ENCODE results near the gene CCDC33. TPM values are rescaled to one million over a fixed set of nuclear protein-coding genes. Genes with fewer than 3 reads are reported as not detected.

Gene CCDC33
- total and polyA plus RNA-seq, 5 donors from 2014 or later: not detected

DNA sequence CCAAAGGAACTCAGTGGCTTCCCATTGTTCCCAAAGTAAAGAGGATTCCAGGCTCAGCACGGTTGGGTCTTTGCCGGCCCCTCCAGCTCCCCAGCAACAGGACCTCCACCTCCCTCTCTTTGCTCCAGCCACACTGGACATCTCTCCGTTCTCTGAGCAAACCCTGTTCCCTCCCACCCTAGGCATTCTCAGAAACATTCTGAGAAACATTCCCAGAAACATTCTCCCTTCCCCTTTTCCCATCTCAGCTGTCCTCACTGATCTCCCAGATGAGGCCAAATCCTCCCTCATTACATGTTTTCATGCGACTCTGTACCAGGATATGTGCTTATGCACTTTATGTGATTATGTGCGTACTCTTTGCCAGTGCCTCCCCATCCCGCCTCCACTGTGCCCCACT, 14.1 kb downstream of the CCDC33 start:
- Histone ChIP-seq H3K4me3 (ENCODE audit: low read depth, low read length) (no peak overlapping the region), H3K4me1 (ENCODE audit: control insufficient read depth, insufficient read depth, low read length, poor library complexity, severe bottlenecking) (peaks cover 2% of the 10 kb centered on the region), H3K27ac (ENCODE audit: insufficient read depth, low read length, poor library complexity, severe bottlenecking) (no peak overlapping the region), H3K9me3 (ENCODE audit: control insufficient read depth in 2 of 2, low read length in 2 of 2) (no peaks in the 10 kb centered on the region), H3K36me3 (ENCODE audit: control insufficient read depth, insufficient read depth, low read length) (no peaks in the 10 kb centered on the region), H3K27me3 (ENCODE audit: control insufficient read depth, insufficient read depth, low read length) (no peaks in the 10 kb centered on the region)
- Mint-ChIP-seq H3K27me3 (peaks cover 11% of the 10 kb centered on the region), H3K4me3 (no peak overlapping the region), H3K4me1 (peaks cover 0 to 1% (median 0%) of the 10 kb centered on the region in 4 donors), H3K36me3 (no peaks in the 10 kb centered on the region), H3K27ac (no peak overlapping the region), H3K9me3 (peaks cover 0 to 3% (median 0%) of the 10 kb centered on the region in 7 donors)
- ATAC-seq (ENCODE audit: low read depth in 2 of 2) (no peak), DNase-seq (no peak)

DNA sequence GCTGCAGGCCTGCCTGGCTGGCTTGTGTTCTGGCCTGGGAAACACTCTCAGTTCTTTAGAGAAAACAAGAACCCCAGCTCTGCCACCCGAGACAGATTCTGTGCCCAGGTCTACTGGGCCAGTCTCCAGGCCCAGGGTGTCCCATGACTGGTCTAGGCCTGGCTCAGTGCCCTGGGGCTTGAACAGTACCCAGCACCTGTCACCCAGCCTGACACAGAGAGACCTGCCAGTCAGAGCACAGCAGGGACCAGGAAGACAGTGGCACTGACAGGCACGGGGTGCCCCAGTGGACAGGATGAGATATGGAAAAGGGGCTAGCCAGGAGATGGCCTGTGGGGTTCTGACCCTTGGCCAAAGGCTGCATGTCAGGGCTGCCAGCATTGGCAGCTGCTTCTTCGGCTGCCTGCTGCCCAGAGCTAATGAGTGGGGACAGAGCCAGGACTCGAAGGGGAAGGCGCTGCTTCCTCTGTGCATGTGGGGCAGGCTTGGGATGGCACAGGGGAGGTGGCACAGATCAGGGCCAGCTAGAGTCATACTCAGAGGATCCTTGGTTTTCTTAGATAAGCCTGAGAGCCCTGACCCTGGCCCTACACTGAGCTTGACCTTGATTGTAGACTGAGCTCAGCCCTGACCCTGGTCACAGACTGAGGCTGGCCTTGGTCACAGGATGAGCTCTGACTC, 15.1 kb downstream of the CCDC33 start:
- H3K9me3 Mint-ChIP-seq: peaks cover 0 to 3% (median 0%) of the 10 kb centered on the region in 7 donors
- H3K36me3 ChIP-seq (ENCODE audit: control insufficient read depth, insufficient read depth, low read length): no peaks in the 10 kb centered on the region
- no peak overlapping the region for H3K27ac ChIP-seq (ENCODE audit: insufficient read depth, low read length, poor library complexity, severe bottlenecking)
- H3K27ac Mint-ChIP-seq: no peak overlapping the region
- H3K4me1 ChIP-seq (ENCODE audit: control insufficient read depth, insufficient read depth, low read length, poor library complexity, severe bottlenecking): no peaks in the 10 kb centered on the region
- no peak for DNase-seq
- no peaks in the 10 kb centered on the region for H3K27me3 ChIP-seq (ENCODE audit: control insufficient read depth, insufficient read depth, low read length)
- H3K36me3 Mint-ChIP-seq: no peaks in the 10 kb centered on the region
- no peak overlapping the region for H3K4me3 ChIP-seq (ENCODE audit: low read depth, low read length)
- ATAC-seq (ENCODE audit: low read depth in 2 of 2): no peak
- H3K4me1 Mint-ChIP-seq: no peaks in the 10 kb centered on the region
- no peaks in the 10 kb centered on the region for H3K9me3 ChIP-seq (ENCODE audit: control insufficient read depth in 2 of 2, low read length in 2 of 2)
- H3K27me3 Mint-ChIP-seq: peaks cover 7% of the 10 kb centered on the region
- H3K4me3 Mint-ChIP-seq: no peak overlapping the region

GRCh38 chr15:74252291-74252690, 16.2 kb downstream of the CCDC33 start:
- H3K4me3 Mint-ChIP-seq: no peak overlapping the region
- Histone ChIP-seq H3K27me3 (ENCODE audit: control insufficient read depth, insufficient read depth, low read length) (no peaks in the 10 kb centered on the region), H3K9me3 (ENCODE audit: control insufficient read depth in 2 of 2, low read length in 2 of 2) (no peaks in the 10 kb centered on the region), H3K4me1 (ENCODE audit: control insufficient read depth, insufficient read depth, low read length, poor library complexity, severe bottlenecking) (no peaks in the 10 kb centered on the region), H3K36me3 (ENCODE audit: control insufficient read depth, insufficient read depth, low read length) (no peaks in the 10 kb centered on the region), H3K27ac (ENCODE audit: insufficient read depth, low read length, poor library complexity, severe bottlenecking) (no peak overlapping the region), H3K4me3 (ENCODE audit: low read depth, low read length) (no peak overlapping the region)
- H3K27ac Mint-ChIP-seq: no peak overlapping the region
- H3K9me3 Mint-ChIP-seq: peaks cover 0 to 3% (median 0%) of the 10 kb centered on the region in 7 donors
- no peaks in the 10 kb centered on the region for H3K27me3 Mint-ChIP-seq
- DNase-seq (no peak), ATAC-seq (ENCODE audit: low read depth in 2 of 2) (no peak)
- no peaks in the 10 kb centered on the region for H3K4me1 Mint-ChIP-seq
- H3K36me3 Mint-ChIP-seq: no peaks in the 10 kb centered on the region

GRCh38 chr15:74252721-74253120, 16.6 kb downstream of the CCDC33 start:
- H3K9me3 Mint-ChIP-seq: peaks cover 0 to 3% (median 0%) of the 10 kb centered on the region in 7 donors
- H3K4me1 ChIP-seq (ENCODE audit: control insufficient read depth, insufficient read depth, low read length, poor library complexity, severe bottlenecking): no peaks in the 10 kb centered on the region
- H3K9me3 ChIP-seq (ENCODE audit: control insufficient read depth in 2 of 2, low read length in 2 of 2): no peaks in the 10 kb centered on the region
- H3K27me3 Mint-ChIP-seq: no peaks in the 10 kb centered on the region
- H3K36me3 Mint-ChIP-seq: no peaks in the 10 kb centered on the region
- H3K27ac ChIP-seq (ENCODE audit: insufficient read depth, low read length, poor library complexity, severe bottlenecking): no peak overlapping the region
- H3K4me1 Mint-ChIP-seq: no peaks in the 10 kb centered on the region
- H3K4me3 Mint-ChIP-seq: no peak overlapping the region
- no peak overlapping the region for H3K27ac Mint-ChIP-seq
- no peaks in the 10 kb centered on the region for H3K36me3 ChIP-seq (ENCODE audit: control insufficient read depth, insufficient read depth, low read length)
- H3K27me3 ChIP-seq (ENCODE audit: control insufficient read depth, insufficient read depth, low read length): no peaks in the 10 kb centered on the region
- H3K4me3 ChIP-seq (ENCODE audit: low read depth, low read length): no peak overlapping the region
- DNase-seq (no peak), ATAC-seq (ENCODE audit: low read depth in 2 of 2) (no peak)

- Mint-ChIP-seq H3K4me1 (no peaks in the 10 kb centered on the region), H3K27me3 (no peaks in the 10 kb centered on the region), H3K4me3 (no peak overlapping the region), H3K36me3 (no peaks in the 10 kb centered on the region), H3K9me3 (peaks cover 0 to 3% (median 0%) of the 10 kb centered on the region in 7 donors), H3K27ac (no peak overlapping the region)
- DNase-seq (no peak), ATAC-seq (ENCODE audit: low read depth in 2 of 2) (no peak)
- no peak overlapping the region for H3K4me3 ChIP-seq (ENCODE audit: low read depth, low read length)
- H3K9me3 ChIP-seq (ENCODE audit: control insufficient read depth in 2 of 2, low read length in 2 of 2): no peaks in the 10 kb centered on the region
- no peaks in the 10 kb centered on the region for H3K27me3 ChIP-seq (ENCODE audit: control insufficient read depth, insufficient read depth, low read length)
- no peaks in the 10 kb centered on the region for H3K4me1 ChIP-seq (ENCODE audit: control insufficient read depth, insufficient read depth, low read length, poor library complexity, severe bottlenecking)
- H3K36me3 ChIP-seq (ENCODE audit: control insufficient read depth, insufficient read depth, low read length): no peaks in the 10 kb centered on the region
- H3K27ac ChIP-seq (ENCODE audit: insufficient read depth, low read length, poor library complexity, severe bottlenecking): no peak overlapping the region
Measured at GRCh38 chr15:74253211-74253921, 17.2 kb downstream of the CCDC33 start.

GRCh38 chr15:74257105-74257504, 21.0 kb downstream of the CCDC33 start:
- Histone ChIP-seq H3K27me3 (ENCODE audit: control insufficient read depth, insufficient read depth, low read length) (no peaks in the 10 kb centered on the region), H3K36me3 (ENCODE audit: control insufficient read depth, insufficient read depth, low read length) (no peaks in the 10 kb centered on the region), H3K9me3 (ENCODE audit: control insufficient read depth in 2 of 2, low read length in 2 of 2) (no peaks in the 10 kb centered on the region), H3K27ac (ENCODE audit: insufficient read depth, low read length, poor library complexity, severe bottlenecking) (no peak overlapping the region), H3K4me1 (ENCODE audit: control insufficient read depth, insufficient read depth, low read length, poor library complexity, severe bottlenecking) (no peaks in the 10 kb centered on the region), H3K4me3 (ENCODE audit: low read depth, low read length) (no peak overlapping the region)
- Mint-ChIP-seq H3K4me3 (no peak overlapping the region), H3K4me1 (no peaks in the 10 kb centered on the region), H3K36me3 (no peaks in the 10 kb centered on the region), H3K27ac (no peak overlapping the region), H3K27me3 (peaks cover 4% of the 10 kb centered on the region), H3K9me3 (peaks cover 0 to 3% (median 0%) of the 10 kb centered on the region in 7 donors)
- ATAC-seq (ENCODE audit: low read depth in 2 of 2) (no peak), DNase-seq (no peak)

DNA sequence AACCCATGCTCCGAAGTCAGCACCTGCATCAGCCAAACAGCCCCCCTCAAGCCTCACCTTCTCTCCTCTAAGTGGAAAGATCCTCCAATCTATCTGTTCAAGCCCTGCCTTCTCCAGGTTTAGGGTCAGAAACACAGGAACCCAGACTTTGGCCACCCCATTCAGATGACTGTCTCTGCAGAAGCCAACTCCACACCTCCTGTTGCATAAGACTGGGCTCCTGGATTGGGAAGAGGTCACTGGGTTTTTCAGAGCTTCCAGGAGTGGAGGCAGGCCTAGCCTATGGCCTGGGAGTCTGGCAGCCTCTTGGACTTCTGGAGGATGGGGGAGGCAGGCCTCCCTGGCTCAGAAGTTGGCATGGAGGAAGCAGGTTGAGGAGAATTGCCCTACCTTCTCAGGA, 21.5 kb downstream of the CCDC33 start:
- no peak overlapping the region for H3K4me3 ChIP-seq (ENCODE audit: low read depth, low read length)
- ATAC-seq (ENCODE audit: low read depth in 2 of 2) (no peak), DNase-seq (no peak)
- peaks cover 0 to 3% (median 0%) of the 10 kb centered on the region in 7 donors for H3K9me3 Mint-ChIP-seq
- H3K4me3 Mint-ChIP-seq: no peak overlapping the region
- H3K27ac ChIP-seq (ENCODE audit: insufficient read depth, low read length, poor library complexity, severe bottlenecking): no peak overlapping the region
- H3K36me3 Mint-ChIP-seq: no peaks in the 10 kb centered on the region
- H3K9me3 ChIP-seq (ENCODE audit: control insufficient read depth in 2 of 2, low read length in 2 of 2): no peaks in the 10 kb centered on the region
- H3K27me3 ChIP-seq (ENCODE audit: control insufficient read depth, insufficient read depth, low read length): no peaks in the 10 kb centered on the region
- H3K4me1 Mint-ChIP-seq: no peaks in the 10 kb centered on the region
- no peak overlapping the region for H3K27ac Mint-ChIP-seq
- H3K4me1 ChIP-seq (ENCODE audit: control insufficient read depth, insufficient read depth, low read length, poor library complexity, severe bottlenecking): no peaks in the 10 kb centered on the region
- peaks cover 4% of the 10 kb centered on the region for H3K27me3 Mint-ChIP-seq
- no peaks in the 10 kb centered on the region for H3K36me3 ChIP-seq (ENCODE audit: control insufficient read depth, insufficient read depth, low read length)
